Endothelial cell (in vitro differentiated cells): ENCODE measurements around the gene RANBP10. TPM values are rescaled to one million over a fixed set of nuclear protein-coding genes. Genes with fewer than 3 reads are reported as not detected.

Experiments used
- DNase-seq: peaks from one replicate; pipeline ENCODE4 v3.0.0; 2021; ENCODE audit warnings: low spot score
- H3K27ac Mint-ChIP-seq: one replicate; pipeline ENCODE4 v1.8.0; 2021; ENCODE audit warnings: mixed read lengths, inconsistent platforms; ENCODE audit not compliant: unreplicated experiment
- H3K27me3 Mint-ChIP-seq: one replicate; pipeline ENCODE4 v1.8.0; 2021; ENCODE audit warnings: mild to moderate bottlenecking, moderate library complexity, mixed read lengths, inconsistent platforms; ENCODE audit not compliant: unreplicated experiment
- H3K36me3 Mint-ChIP-seq: one replicate; pipeline ENCODE4 v1.8.0; 2021; ENCODE audit warnings: mild to moderate bottlenecking, low read depth, mixed read lengths, inconsistent platforms; ENCODE audit not compliant: unreplicated experiment
- H3K4me1 Mint-ChIP-seq: one replicate; pipeline ENCODE4 v1.8.0; 2021; ENCODE audit warnings: mild to moderate bottlenecking, mixed read lengths, inconsistent platforms; ENCODE audit not compliant: unreplicated experiment
- H3K4me3 Mint-ChIP-seq: one replicate; pipeline ENCODE4 v1.8.0; 2021; ENCODE audit warnings: mild to moderate bottlenecking, mixed read lengths, inconsistent platforms; ENCODE audit not compliant: unreplicated experiment
- H3K9me3 Mint-ChIP-seq: one replicate; pipeline ENCODE4 v1.8.0; 2021; ENCODE audit warnings: mixed read lengths, inconsistent platforms; ENCODE audit not compliant: unreplicated experiment
- CTCF ChIP-seq: fragments of 200-600 bp; sonication (generic); IDR thresholded peaks from one replicate; pipeline ENCODE4 v1.5.0; 2021; ENCODE audit warnings: antibody characterized with exemption; ENCODE audit not compliant: unreplicated experiment
- total RNA-seq: library from RNA; stranded (reverse); fragmentation: NEBNext Ultra II Directional; extraction: Animal tissue kit (Norgen Biotek cat#: 25700); gene quantifications from one replicate; pipeline ENCODE4 v1.2.1, GENCODE V29; 2021; ENCODE audit not compliant: unreplicated experiment

The RANBP10 gene
- total RNA-seq, 1 donor from 2014 or later, result 19.5 TPM

GRCh38 chr16:67719778-67720144, 86.6 kb downstream of the RANBP10 start:
- Mint-ChIP-seq H3K36me3 (peaks cover 5% of the 10 kb centered on the region), H3K4me3 (peak overlapping the region; percentile 98), H3K27ac (peak overlapping the region; percentile 99), H3K4me1 (peaks cover 27% of the 10 kb centered on the region), H3K9me3 (no peaks in the 10 kb centered on the region), H3K27me3 (peaks cover 5% of the 10 kb centered on the region)
- peak; percentile 18 for DNase-seq
- no peak for TF ChIP-seq CTCF

- Mint-ChIP-seq H3K27ac (peak within 1 kb of the TSS; percentile 99), H3K4me3 (peak within 1 kb of the TSS; percentile 98), H3K36me3 (peaks cover 5% of the 10 kb centered on the region), H3K27me3 (peaks cover 5% of the 10 kb centered on the region), H3K4me1 (peaks cover 27% of the 10 kb centered on the region), H3K9me3 (no peaks in the 10 kb centered on the region)
- DNase-seq, result peak; percentile 98
- no peak for TF ChIP-seq CTCF
Measured at GRCh38 chr16:67719048-67719777, 87.1 kb downstream of the RANBP10 start, which contains the start of gene GFOD2. TSS of gene GFOD2 (minus strand) at chr16:67719316. CDS start at chr16:67685715, 33,601 bp downstream.

GRCh38 chr16:67718668-67719047, 87.7 kb downstream of the RANBP10 start:
- H3K9me3 Mint-ChIP-seq, result no peaks in the 10 kb centered on the region

GRCh38 chr16:67716097-67716496, 90.3 kb downstream of the RANBP10 start:
- H3K4me3 Mint-ChIP-seq, result no peak overlapping the region
- H3K27ac Mint-ChIP-seq, result no peak overlapping the region
- H3K9me3 Mint-ChIP-seq, result no peaks in the 10 kb centered on the region
- peaks cover 9% of the 10 kb centered on the region for H3K36me3 Mint-ChIP-seq
- peaks cover 5% of the 10 kb centered on the region for H3K27me3 Mint-ChIP-seq
- DNase-seq, result no peak
- no peak for TF ChIP-seq CTCF
- peaks cover 27% of the 10 kb centered on the region for H3K4me1 Mint-ChIP-seq

More at GRCh38 chr16:67718668-67719047, 87.7 kb downstream of the RANBP10 start:
- Mint-ChIP-seq H3K27me3 (peaks cover 5% of the 10 kb centered on the region), H3K36me3 (peaks cover 5% of the 10 kb centered on the region), H3K27ac (peak overlapping the region; percentile 65), H3K4me1 (peaks cover 27% of the 10 kb centered on the region), H3K4me3 (peak overlapping the region; percentile 98)
- TF ChIP-seq CTCF, result no peak
- DNase-seq, result no peak

- H3K36me3 Mint-ChIP-seq, result peaks cover 5% of the 10 kb centered on the region
- H3K4me3 Mint-ChIP-seq, result no peak overlapping the region
- TF ChIP-seq CTCF, result no peak
- H3K27me3 Mint-ChIP-seq, result peaks cover 3% of the 10 kb centered on the region
- H3K4me1 Mint-ChIP-seq, result peaks cover 11% of the 10 kb centered on the region
- H3K9me3 Mint-ChIP-seq, result no peaks in the 10 kb centered on the region
- no peak for DNase-seq
- no peak overlapping the region for H3K27ac Mint-ChIP-seq
Measured at GRCh38 chr16:67714522-67714921, 91.8 kb downstream of the RANBP10 start.
